ENCODE data around the gene GMDS.

The GMDS gene

GRCh38 chr6:1770435-1770843 is 475.0 kb downstream of the GMDS start:
- Histone ChIP-seq H3K9me3 (ENCODE audit: insufficient read depth, low read depth, low read length) (no peaks in the 10 kb centered on the region), H3K4me3 (ENCODE audit: low read depth, low read length) (no peak overlapping the region), H2BK120ac (ENCODE audit: insufficient read depth, low read length, poor library complexity) (no peak overlapping the region), H2BK5ac (ENCODE audit: low read depth, low read length, poor library complexity) (no peak overlapping the region), H3K79me1 (ENCODE audit: low read length) (no peaks in the 10 kb centered on the region), H3K14ac (ENCODE audit: low read length) (no peak overlapping the region), H3K9ac (ENCODE audit: low read length) (no peak overlapping the region), H2AK5ac (ENCODE audit: low read length) (no peak overlapping the region), H2AFZ (ENCODE audit: insufficient read depth, low read length, poor library complexity) (no peak overlapping the region), H3K23ac (ENCODE audit: low read length) (no peak overlapping the region), H3K36me3 (ENCODE audit: control insufficient read depth in 1 of 2, insufficient read depth in 2 of 2, low read length in 2 of 2) (no peaks in the 10 kb centered on the region), H3K27ac (ENCODE audit: low read depth, low read length) (no peak overlapping the region), H4K91ac (ENCODE audit: low read depth, low read length) (no peak overlapping the region), H3K18ac (ENCODE audit: low read length) (no peak overlapping the region), H4K12ac (ENCODE audit: low read depth, low read length) (no peak overlapping the region), H3K4me1 (ENCODE audit: control insufficient read depth in 1 of 2, insufficient read depth in 2 of 2, low read length in 2 of 2) (peaks cover 0 to 2% of the 10 kb centered on the region in 2 experiments), H3K79me2 (ENCODE audit: control insufficient read depth, insufficient read depth, low read length, poor library complexity) (no peaks in the 10 kb centered on the region), H2BK12ac (ENCODE audit: low read length) (no peak overlapping the region), H3K4me2 (ENCODE audit: low read length) (no peak overlapping the region), H3K27me3 (ENCODE audit: insufficient read depth, low read length) (no peaks in the 10 kb centered on the region), H3K4ac (ENCODE audit: low read depth, low read length) (no peak overlapping the region), H4K8ac (ENCODE audit: low read depth, low read length) (no peak overlapping the region)
- WGBS (ENCODE audit: extremely low coverage, insufficient coverage, insufficient read length), result no CpG with 5 or more reads among the region's 7 CpGs
- no peak for DNase-seq

DNA sequence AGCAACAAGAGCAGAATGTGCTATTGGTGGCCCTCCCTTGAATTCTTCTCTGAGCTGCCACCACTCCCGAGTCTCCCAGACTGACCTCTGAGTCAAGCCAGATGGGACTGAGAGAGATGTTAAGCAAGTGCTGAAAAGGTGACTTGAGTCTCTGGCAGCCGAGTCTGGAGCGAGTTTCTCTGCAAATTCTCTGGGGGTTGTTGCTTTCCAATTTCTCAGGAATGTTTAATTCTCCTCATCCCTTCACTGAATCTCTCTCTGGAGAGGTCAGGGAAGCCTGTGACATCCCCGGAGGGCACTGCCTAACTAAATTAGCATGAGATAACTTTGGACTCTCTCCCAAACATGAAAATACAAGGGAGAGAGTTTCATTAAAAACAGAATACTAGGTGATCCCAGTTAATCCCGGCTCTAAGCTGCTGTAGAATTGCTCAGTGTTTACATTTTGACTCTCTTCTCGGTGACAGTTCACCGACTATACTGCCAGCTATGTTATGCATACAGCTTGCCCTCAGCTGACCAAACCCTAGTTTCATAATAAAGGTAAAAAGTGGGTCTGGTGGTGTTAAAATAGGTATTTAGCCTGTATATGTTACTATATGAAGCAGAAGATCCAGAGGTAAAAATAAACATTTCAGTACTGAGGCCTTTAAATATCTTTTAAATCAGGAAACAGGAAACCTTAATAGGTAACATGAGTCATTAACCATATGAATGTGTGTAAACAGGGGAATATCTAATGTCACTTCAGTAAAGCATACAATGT is 477.7 kb downstream of the GMDS start:
- WGBS (ENCODE audit: extremely low coverage, insufficient coverage, insufficient read length), result no CpG with 5 or more reads among the region's 7 CpGs
- H2BK12ac ChIP-seq (ENCODE audit: low read length), result no peak overlapping the region
- H2BK120ac ChIP-seq (ENCODE audit: insufficient read depth, low read length, poor library complexity), result no peak overlapping the region

GRCh38 chr6:1766654-1767053 is 478.8 kb downstream of the GMDS start:
- Histone ChIP-seq H4K8ac (ENCODE audit: low read depth, low read length) (no peak overlapping the region), H3K9ac (ENCODE audit: low read length) (no peak overlapping the region), H3K4me1 (ENCODE audit: control insufficient read depth in 1 of 2, insufficient read depth in 2 of 2, low read length in 2 of 2) (peaks cover 5 to 10% of the 10 kb centered on the region in 2 experiments), H3K27ac (ENCODE audit: low read depth, low read length) (no peak overlapping the region), H2BK120ac (ENCODE audit: insufficient read depth, low read length, poor library complexity) (no peak overlapping the region), H4K91ac (ENCODE audit: low read depth, low read length) (no peak overlapping the region), H3K4ac (ENCODE audit: low read depth, low read length) (no peak overlapping the region), H4K12ac (ENCODE audit: low read depth, low read length) (no peak overlapping the region), H3K79me1 (ENCODE audit: low read length) (no peaks in the 10 kb centered on the region), H3K4me3 (ENCODE audit: low read depth, low read length) (no peak overlapping the region), H3K18ac (ENCODE audit: low read length) (no peak overlapping the region), H2AFZ (ENCODE audit: insufficient read depth, low read length, poor library complexity) (no peak overlapping the region), H3K79me2 (ENCODE audit: control insufficient read depth, insufficient read depth, low read length, poor library complexity) (no peaks in the 10 kb centered on the region), H2BK5ac (ENCODE audit: low read depth, low read length, poor library complexity) (no peak overlapping the region), H3K23ac (ENCODE audit: low read length) (no peak overlapping the region), H3K9me3 (ENCODE audit: insufficient read depth, low read depth, low read length) (no peaks in the 10 kb centered on the region), H2BK12ac (ENCODE audit: low read length) (no peak overlapping the region), H3K27me3 (ENCODE audit: insufficient read depth, low read length) (no peaks in the 10 kb centered on the region), H2AK5ac (ENCODE audit: low read length) (no peak overlapping the region), H3K14ac (ENCODE audit: low read length) (no peak overlapping the region), H3K36me3 (ENCODE audit: control insufficient read depth in 1 of 2, insufficient read depth in 2 of 2, low read length in 2 of 2) (no peaks in the 10 kb centered on the region), H3K4me2 (ENCODE audit: low read length) (no peak overlapping the region)
- DNase-seq, result no peak
- no CpG with 5 or more reads among the region's 8 CpGs for WGBS (ENCODE audit: extremely low coverage, insufficient coverage, insufficient read length)

More for the DNA sequence above, 477.7 kb downstream of the GMDS start:
- no peak overlapping the region for H3K4me3 ChIP-seq (ENCODE audit: low read depth, low read length)
- no peak overlapping the region for H2BK5ac ChIP-seq (ENCODE audit: low read depth, low read length, poor library complexity)
- H3K36me3 ChIP-seq (ENCODE audit: control insufficient read depth in 1 of 2, insufficient read depth in 2 of 2, low read length in 2 of 2), result no peaks in the 10 kb centered on the region
- no peak overlapping the region for H4K91ac ChIP-seq (ENCODE audit: low read depth, low read length)
- H2AFZ ChIP-seq (ENCODE audit: insufficient read depth, low read length, poor library complexity), result no peak overlapping the region
- no peak overlapping the region for H4K12ac ChIP-seq (ENCODE audit: low read depth, low read length)
- no peaks in the 10 kb centered on the region for H3K27me3 ChIP-seq (ENCODE audit: insufficient read depth, low read length)
- no peaks in the 10 kb centered on the region for H3K79me1 ChIP-seq (ENCODE audit: low read length)
- no peak overlapping the region for H2AK5ac ChIP-seq (ENCODE audit: low read length)
- H3K18ac ChIP-seq (ENCODE audit: low read length), result no peak overlapping the region
- H3K9ac ChIP-seq (ENCODE audit: low read length), result no peak overlapping the region
- DNase-seq, result peak in 1 of 2 donors; percentile 19
- no peaks in the 10 kb centered on the region for H3K9me3 ChIP-seq (ENCODE audit: insufficient read depth, low read depth, low read length)
- H3K4me2 ChIP-seq (ENCODE audit: low read length), result no peak overlapping the region
- peaks cover 5 to 10% of the 10 kb centered on the region in 2 experiments for H3K4me1 ChIP-seq (ENCODE audit: control insufficient read depth in 1 of 2, insufficient read depth in 2 of 2, low read length in 2 of 2)
- H3K79me2 ChIP-seq (ENCODE audit: control insufficient read depth, insufficient read depth, low read length, poor library complexity), result no peaks in the 10 kb centered on the region
- H3K23ac ChIP-seq (ENCODE audit: low read length), result no peak overlapping the region
- H4K8ac ChIP-seq (ENCODE audit: low read depth, low read length), result no peak overlapping the region
- no peak overlapping the region for H3K4ac ChIP-seq (ENCODE audit: low read depth, low read length)
- H3K14ac ChIP-seq (ENCODE audit: low read length), result no peak overlapping the region
- H3K27ac ChIP-seq (ENCODE audit: low read depth, low read length), result no peak overlapping the region

DNA sequence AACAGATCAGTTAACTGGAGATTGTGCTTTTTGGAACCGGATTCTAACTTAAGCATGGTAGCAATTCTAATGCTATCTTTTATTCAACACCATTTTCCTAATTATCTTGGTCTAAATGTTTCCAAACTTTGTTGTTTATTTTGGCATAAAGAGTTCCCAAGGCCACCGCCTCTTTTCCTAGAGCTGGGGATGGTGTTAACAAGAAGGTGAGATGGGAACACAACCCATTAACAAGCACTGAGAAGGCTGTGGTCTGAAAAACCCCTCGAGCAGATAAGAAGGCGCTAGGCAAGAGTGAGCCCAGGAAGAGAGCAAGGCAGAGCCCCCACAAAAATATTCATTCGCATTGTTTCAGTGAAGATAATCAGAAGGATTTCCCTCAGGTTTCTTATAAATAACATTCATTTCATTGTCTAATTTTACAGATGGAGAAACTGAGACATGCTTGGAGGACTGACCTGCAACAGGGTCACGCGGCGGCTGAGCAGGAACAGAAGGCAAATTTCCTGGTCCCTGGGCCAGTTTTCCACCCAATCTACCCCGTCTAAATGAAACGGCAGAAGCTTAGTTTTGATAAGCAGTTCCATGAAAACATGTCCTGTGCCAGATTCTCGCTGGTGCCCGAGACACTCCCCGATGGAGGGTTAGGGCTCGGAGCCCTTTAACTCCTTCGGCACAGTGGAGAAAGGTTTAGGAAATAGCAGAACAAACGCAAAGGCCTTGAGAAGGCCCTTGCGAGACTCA is 480.1 kb downstream of the GMDS start:
- H3K79me1 ChIP-seq (ENCODE audit: low read length), result no peaks in the 10 kb centered on the region
- no peaks in the 10 kb centered on the region for H3K79me2 ChIP-seq (ENCODE audit: control insufficient read depth, insufficient read depth, low read length, poor library complexity)
- H3K9me3 ChIP-seq (ENCODE audit: insufficient read depth, low read depth, low read length), result no peaks in the 10 kb centered on the region
- no peak overlapping the region for H4K12ac ChIP-seq (ENCODE audit: low read depth, low read length)
- no peak overlapping the region for H4K8ac ChIP-seq (ENCODE audit: low read depth, low read length)
- no peak overlapping the region for H3K4me3 ChIP-seq (ENCODE audit: low read depth, low read length)
- no peak overlapping the region for H3K14ac ChIP-seq (ENCODE audit: low read length)
- H3K4ac ChIP-seq (ENCODE audit: low read depth, low read length), result no peak overlapping the region
- H3K27ac ChIP-seq (ENCODE audit: low read depth, low read length), result no peak overlapping the region
- no peak overlapping the region for H3K23ac ChIP-seq (ENCODE audit: low read length)
- H2BK120ac ChIP-seq (ENCODE audit: insufficient read depth, low read length, poor library complexity), result no peak overlapping the region
- H3K4me1 ChIP-seq (ENCODE audit: control insufficient read depth in 1 of 2, insufficient read depth in 2 of 2, low read length in 2 of 2), result peaks cover 5 to 10% of the 10 kb centered on the region in 2 experiments
- no CpG with 5 or more reads among the region's 17 CpGs for WGBS (ENCODE audit: extremely low coverage, insufficient coverage, insufficient read length)
- no peak overlapping the region for H4K91ac ChIP-seq (ENCODE audit: low read depth, low read length)
- no peak for DNase-seq
- H3K36me3 ChIP-seq (ENCODE audit: control insufficient read depth in 1 of 2, insufficient read depth in 2 of 2, low read length in 2 of 2), result no peaks in the 10 kb centered on the region
- H2BK12ac ChIP-seq (ENCODE audit: low read length), result no peak overlapping the region
- no peak overlapping the region for H3K4me2 ChIP-seq (ENCODE audit: low read length)
- H3K18ac ChIP-seq (ENCODE audit: low read length), result no peak overlapping the region
- no peak overlapping the region for H2AFZ ChIP-seq (ENCODE audit: insufficient read depth, low read length, poor library complexity)
- H3K9ac ChIP-seq (ENCODE audit: low read length), result no peak overlapping the region
- no peak overlapping the region for H2AK5ac ChIP-seq (ENCODE audit: low read length)
- no peaks in the 10 kb centered on the region for H3K27me3 ChIP-seq (ENCODE audit: insufficient read depth, low read length)
- no peak overlapping the region for H2BK5ac ChIP-seq (ENCODE audit: low read depth, low read length, poor library complexity)
